Neuronal stem cell (in vitro differentiated cells): Measurements from ENCODE around the gene AGXT.

Experiments
- DNase-seq: peaks from one replicate; pipeline ENCODE4 v3.0.0-alpha.2; 2013; ENCODE audit warnings: low spot score
- H2AFZ ChIP-seq: one replicate; pipeline ENCODE4 v1.6.1; 2013; ENCODE audit warnings: mild to moderate bottlenecking, low read length, inconsistent platforms
- H2AK5ac ChIP-seq: 2 replicates; pipeline ENCODE4 v1.6.1; 2013; ENCODE audit warnings: low read depth, mild to moderate bottlenecking, inconsistent platforms, low read length, moderate library complexity, mixed read lengths
- H2BK120ac ChIP-seq: 2 replicates; pipeline ENCODE4 v1.6.1; 2013; ENCODE audit warnings: low read depth, mild to moderate bottlenecking, inconsistent platforms, low read length, moderate library complexity, mixed read lengths
- H2BK12ac ChIP-seq: one replicate; pipeline ENCODE4 v1.6.1; 2013; ENCODE audit warnings: low read length, inconsistent platforms
- H2BK15ac ChIP-seq: 2 replicates; pipeline ENCODE4 v1.6.1; 2013; ENCODE audit warnings: mild to moderate bottlenecking, low read length, inconsistent platforms, mixed read lengths
- H2BK5ac ChIP-seq: one replicate; pipeline ENCODE4 v1.6.1; 2013; ENCODE audit warnings: inconsistent platforms, mild to moderate bottlenecking, low read length, moderate library complexity
- H3K14ac ChIP-seq: one replicate; pipeline ENCODE4 v1.6.1; 2013; ENCODE audit warnings: low read length, inconsistent platforms
- H3K18ac ChIP-seq: 2 replicates; pipeline ENCODE4 v1.6.1; 2013; ENCODE audit warnings: low read length, inconsistent platforms
- H3K23ac ChIP-seq: 2 replicates; pipeline ENCODE4 v1.6.1; 2013; ENCODE audit warnings: low read depth, mild to moderate bottlenecking, mixed read lengths, low read length, inconsistent platforms; ENCODE audit not compliant: poor library complexity
- H3K27ac ChIP-seq: replicated peaks from 3 replicates; pipeline ENCODE4 v1.5.1; 2013; ENCODE audit warnings: low read length, inconsistent platforms
- H3K27me3 ChIP-seq, 3 experiments: 2 replicates each; pipeline ENCODE4 v1.6.1; 2013; ENCODE audit warnings: low read length in 3 of 3, mild to moderate bottlenecking in 2 of 3, inconsistent platforms in 1 of 3, low read depth in 1 of 3, mixed read lengths in 1 of 3, moderate library complexity in 1 of 3; ENCODE audit not compliant: control insufficient read depth in 3 of 3, insufficient read depth in 3 of 3
- H3K36me3 ChIP-seq, 2 donors: replicated peaks in 1 of 2; 2 replicates each; pipeline ENCODE4 v1.6.1; 2013; ENCODE audit warnings: low read length in 2 of 2; ENCODE audit not compliant: control insufficient read depth in 2 of 2, insufficient read depth in 2 of 2
- H3K4ac ChIP-seq: 2 replicates; pipeline ENCODE4 v1.6.1; 2013; ENCODE audit warnings: inconsistent platforms, mild to moderate bottlenecking, low read length, moderate library complexity
- H3K4me1 ChIP-seq, 2 donors: 1 replicate in 1 of 2; 2 replicates in 1 of 2; pipeline ENCODE4 v1.6.1; 2013; ENCODE audit warnings: low read length in 2 of 2, low read depth in 1 of 2; ENCODE audit not compliant: control insufficient read depth in 2 of 2, insufficient read depth in 1 of 2
- H3K4me2 ChIP-seq: one replicate; pipeline ENCODE4 v1.6.1; 2013; ENCODE audit warnings: mild to moderate bottlenecking, low read length, inconsistent platforms; ENCODE audit not compliant: insufficient read depth, poor library complexity, severe bottlenecking
- H3K4me3 ChIP-seq, 2 donors: 2 replicates each; pipeline ENCODE4 v1.5.1; 2013; ENCODE audit warnings: low read length in 2 of 2, mild to moderate bottlenecking in 2 of 2, inconsistent platforms in 1 of 2, moderate library complexity in 1 of 2
- H3K79me1 ChIP-seq: one replicate; pipeline ENCODE4 v1.6.1; 2013; ENCODE audit warnings: low read depth, mild to moderate bottlenecking, inconsistent platforms, low read length, moderate library complexity
- H3K9ac ChIP-seq: one replicate; pipeline ENCODE4 v1.6.1; 2013; ENCODE audit warnings: mild to moderate bottlenecking, low read depth, low read length, inconsistent platforms; ENCODE audit not compliant: poor library complexity
- H3K9me3 ChIP-seq, 2 donors: replicated peaks in 1 of 2; 2 replicates each; pipeline versions ENCODE3 to v1.6.1; 2013; ENCODE audit warnings: low read length in 2 of 2, mild to moderate bottlenecking in 2 of 2, inconsistent platforms in 1 of 2, low read depth in 1 of 2, mixed read lengths in 1 of 2, moderate library complexity in 1 of 2; ENCODE audit not compliant: control insufficient read depth in 2 of 2, insufficient read depth in 1 of 2
- H4K8ac ChIP-seq: one replicate; pipeline ENCODE4 v1.6.1; 2013; ENCODE audit warnings: low read depth, mild to moderate bottlenecking, inconsistent platforms, low read length, moderate library complexity
- H4K91ac ChIP-seq: one replicate; pipeline ENCODE4 v1.6.1; 2013; ENCODE audit warnings: low read length, low read depth, mild to moderate bottlenecking, inconsistent platforms; ENCODE audit not compliant: poor library complexity
- WGBS, 2 donors: extraction: QIAGEN DNeasy Blood & Tissue Kit; methylation state at CpG; one replicate each; pipeline ENCODE4 v1.1.7; 2013; ENCODE audit warnings: missing lambda C conversion rate in 2 of 2, mixed read lengths in 1 of 2; ENCODE audit not compliant: insufficient read length in 2 of 2, insufficient replicate concordance in 1 of 2; ENCODE audit errors: extremely low coverage in 2 of 2; 5-methylcytosine and 5-hydroxymethylcytosine counted together

Gene AGXT

GRCh38 chr2:240820607-240821428 is 47.8 kb upstream of the AGXT start:
- H3K79me1 ChIP-seq, result peaks cover 25% of the 10 kb centered on the region
- no peak overlapping the region for H4K8ac ChIP-seq
- no peak overlapping the region for H2BK5ac ChIP-seq
- no CpG with 5 or more reads among the region's 64 CpGs for WGBS, 2 donors
- H2AK5ac ChIP-seq, result peak overlapping the region; percentile 51
- H3K4me2 ChIP-seq, result peak overlapping the region; percentile 94
- H2BK15ac ChIP-seq, result peak overlapping the region; percentile 88
- H3K9me3 ChIP-seq, result peaks cover 3% of the 10 kb centered on the region in 2 donors
- H3K14ac ChIP-seq, result no peak overlapping the region
- H2BK120ac ChIP-seq, result no peak overlapping the region
- H3K4me1 ChIP-seq, result peaks cover 8 to 11% of the 10 kb centered on the region in 2 donors
- H4K91ac ChIP-seq, result no peak overlapping the region
- peak overlapping the region; percentile 74 for H3K9ac ChIP-seq
- peak; percentile 50 for DNase-seq
- H3K18ac ChIP-seq, result peak overlapping the region; percentile 96
- H3K4ac ChIP-seq, result no peak overlapping the region
- peaks cover 0 to 6% of the 10 kb centered on the region in 2 donors for H3K36me3 ChIP-seq
- H2AFZ ChIP-seq, result peak overlapping the region; percentile 97
- peak overlapping the region; percentile 76 to 95 for H3K4me3 ChIP-seq
- H3K27ac ChIP-seq, result no peak overlapping the region
- H3K23ac ChIP-seq, result no peak overlapping the region
- H3K27me3 ChIP-seq, result peaks cover 0 to 33% (median 5%) of the 10 kb centered on the region in 3 experiments
- no peak overlapping the region for H2BK12ac ChIP-seq

DNA sequence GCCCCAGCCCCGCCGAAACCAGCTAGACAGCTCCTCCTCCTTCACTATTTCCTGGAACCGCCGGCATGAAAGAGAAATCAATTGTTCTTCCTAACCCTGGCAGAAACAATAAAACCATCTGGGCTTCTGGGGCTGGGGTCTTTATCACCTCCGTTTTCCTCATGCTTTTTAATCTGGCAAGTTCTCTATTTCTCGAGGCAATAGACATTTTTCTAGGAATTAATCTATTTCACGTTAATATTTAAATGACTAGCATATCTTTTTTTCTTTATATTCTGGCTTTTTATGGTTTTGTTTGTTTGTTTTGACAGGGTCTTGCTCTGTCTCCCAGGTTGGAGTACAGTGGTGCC is 47.2 kb upstream of the AGXT start:
- Histone ChIP-seq H2BK12ac (no peak overlapping the region), H3K36me3 (no peaks in the 10 kb centered on the region), H2BK15ac (no peak overlapping the region), H2AFZ (peak overlapping the region; percentile 97), H3K4ac (no peak overlapping the region), H3K4me1 (peaks cover 8 to 11% of the 10 kb centered on the region in 2 donors), H2BK5ac (no peak overlapping the region), H3K14ac (no peak overlapping the region), H4K8ac (no peak overlapping the region), H3K27ac (no peak overlapping the region), H3K27me3 (peaks cover 0 to 37% (median 5%) of the 10 kb centered on the region in 3 experiments), H3K9ac (no peak overlapping the region), H3K79me1 (peaks cover 19% of the 10 kb centered on the region), H2AK5ac (no peak overlapping the region), H3K23ac (no peak overlapping the region), H3K4me2 (peak overlapping the region; percentile 94), H4K91ac (no peak overlapping the region), H3K9me3 (peaks cover 0 to 7% of the 10 kb centered on the region in 2 donors), H3K4me3 (peak overlapping the region; percentile 76 to 95), H2BK120ac (no peak overlapping the region), H3K18ac (no peak overlapping the region)
- DNase-seq, result no peak
- WGBS, 2 donors, result no CpG with 5 or more reads among the region's 7 CpGs

DNA sequence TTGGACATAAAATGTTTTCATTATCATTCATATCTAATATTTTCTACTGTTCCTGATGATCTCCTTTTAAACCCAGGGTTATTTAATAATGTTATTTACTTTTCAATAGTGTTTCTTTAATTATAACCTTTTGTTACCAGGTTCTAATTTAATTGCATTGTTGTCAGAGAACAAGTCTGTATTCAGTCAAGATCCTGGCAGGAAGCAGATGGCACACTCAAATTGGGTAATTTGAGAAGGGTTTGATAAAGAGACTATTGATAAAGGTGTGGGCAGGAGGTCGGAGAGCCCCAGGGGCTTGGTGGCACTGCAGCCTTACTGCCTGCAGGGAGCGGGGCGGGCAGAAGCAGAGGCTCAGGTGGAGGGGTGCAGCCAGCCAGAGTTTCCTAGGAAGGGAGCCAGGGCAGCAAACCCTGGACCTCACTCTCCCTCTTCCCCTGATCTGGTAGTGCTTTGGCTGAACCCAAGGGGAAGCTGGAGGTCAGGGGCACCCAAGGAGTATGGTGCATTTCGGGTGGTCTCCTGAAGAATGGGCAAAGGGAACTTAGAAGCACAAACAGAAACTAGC is 46.3 kb upstream of the AGXT start:
- Histone ChIP-seq H3K79me1 (peaks cover 12% of the 10 kb centered on the region), H2AK5ac (no peak overlapping the region), H3K9ac (no peak overlapping the region), H3K14ac (no peak overlapping the region), H3K4ac (no peak overlapping the region), H2BK15ac (no peak overlapping the region), H4K8ac (no peak overlapping the region), H3K9me3 (peaks cover 0 to 12% of the 10 kb centered on the region in 2 donors), H3K23ac (no peak overlapping the region), H4K91ac (no peak overlapping the region), H3K27me3 (peaks cover 1 to 38% (median 5%) of the 10 kb centered on the region in 3 experiments), H2BK120ac (no peak overlapping the region), H3K4me1 (peaks cover 8 to 11% of the 10 kb centered on the region in 2 donors), H3K18ac (no peak overlapping the region), H3K4me2 (no peak overlapping the region), H3K36me3 (no peaks in the 10 kb centered on the region), H2BK5ac (no peak overlapping the region), H2AFZ (no peak overlapping the region), H2BK12ac (no peak overlapping the region), H3K27ac (no peak overlapping the region), H3K4me3 (no peak overlapping the region)
- DNase-seq, result no peak
- WGBS, 2 donors, result no CpG with 5 or more reads among the region's 4 CpGs
